Neuronal stem cell (in vitro differentiated cells): ENCODE results near the gene SCGN.

ENCODE experiments used
- DNase-seq: peaks from one replicate; pipeline ENCODE4 v3.0.0-alpha.2; 2013; ENCODE audit warnings: low spot score
- H2AFZ ChIP-seq: one replicate; pipeline ENCODE4 v1.6.1; 2013; ENCODE audit warnings: mild to moderate bottlenecking, low read length, inconsistent platforms
- H2AK5ac ChIP-seq: 2 replicates; pipeline ENCODE4 v1.6.1; 2013; ENCODE audit warnings: low read depth, mild to moderate bottlenecking, inconsistent platforms, low read length, moderate library complexity, mixed read lengths
- H2BK120ac ChIP-seq: 2 replicates; pipeline ENCODE4 v1.6.1; 2013; ENCODE audit warnings: low read depth, mild to moderate bottlenecking, inconsistent platforms, low read length, moderate library complexity, mixed read lengths
- H2BK12ac ChIP-seq: one replicate; pipeline ENCODE4 v1.6.1; 2013; ENCODE audit warnings: low read length, inconsistent platforms
- H2BK15ac ChIP-seq: 2 replicates; pipeline ENCODE4 v1.6.1; 2013; ENCODE audit warnings: mild to moderate bottlenecking, low read length, inconsistent platforms, mixed read lengths
- H2BK5ac ChIP-seq: one replicate; pipeline ENCODE4 v1.6.1; 2013; ENCODE audit warnings: inconsistent platforms, mild to moderate bottlenecking, low read length, moderate library complexity
- H3K14ac ChIP-seq: one replicate; pipeline ENCODE4 v1.6.1; 2013; ENCODE audit warnings: low read length, inconsistent platforms
- H3K18ac ChIP-seq: 2 replicates; pipeline ENCODE4 v1.6.1; 2013; ENCODE audit warnings: low read length, inconsistent platforms
- H3K23ac ChIP-seq: 2 replicates; pipeline ENCODE4 v1.6.1; 2013; ENCODE audit warnings: low read depth, mild to moderate bottlenecking, mixed read lengths, low read length, inconsistent platforms; ENCODE audit not compliant: poor library complexity
- H3K27ac ChIP-seq: replicated peaks from 3 replicates; pipeline ENCODE4 v1.5.1; 2013; ENCODE audit warnings: low read length, inconsistent platforms
- H3K27me3 ChIP-seq, 3 experiments: 2 replicates each; pipeline ENCODE4 v1.6.1; 2013; ENCODE audit warnings: low read length in 3 of 3, mild to moderate bottlenecking in 2 of 3, inconsistent platforms in 1 of 3, low read depth in 1 of 3, mixed read lengths in 1 of 3, moderate library complexity in 1 of 3; ENCODE audit not compliant: control insufficient read depth in 3 of 3, insufficient read depth in 3 of 3
- H3K36me3 ChIP-seq, 2 donors: replicated peaks in 1 of 2; 2 replicates each; pipeline ENCODE4 v1.6.1; 2013; ENCODE audit warnings: low read length in 2 of 2; ENCODE audit not compliant: control insufficient read depth in 2 of 2, insufficient read depth in 2 of 2
- H3K4ac ChIP-seq: 2 replicates; pipeline ENCODE4 v1.6.1; 2013; ENCODE audit warnings: inconsistent platforms, mild to moderate bottlenecking, low read length, moderate library complexity
- H3K4me1 ChIP-seq, 2 donors: 1 replicate in 1 of 2; 2 replicates in 1 of 2; pipeline ENCODE4 v1.6.1; 2013; ENCODE audit warnings: low read length in 2 of 2, low read depth in 1 of 2; ENCODE audit not compliant: control insufficient read depth in 2 of 2, insufficient read depth in 1 of 2
- H3K4me2 ChIP-seq: one replicate; pipeline ENCODE4 v1.6.1; 2013; ENCODE audit warnings: mild to moderate bottlenecking, low read length, inconsistent platforms; ENCODE audit not compliant: insufficient read depth, poor library complexity, severe bottlenecking
- H3K4me3 ChIP-seq, 2 donors: 2 replicates each; pipeline ENCODE4 v1.5.1; 2013; ENCODE audit warnings: low read length in 2 of 2, mild to moderate bottlenecking in 2 of 2, inconsistent platforms in 1 of 2, moderate library complexity in 1 of 2
- H3K79me1 ChIP-seq: one replicate; pipeline ENCODE4 v1.6.1; 2013; ENCODE audit warnings: low read depth, mild to moderate bottlenecking, inconsistent platforms, low read length, moderate library complexity
- H3K9ac ChIP-seq: one replicate; pipeline ENCODE4 v1.6.1; 2013; ENCODE audit warnings: mild to moderate bottlenecking, low read depth, low read length, inconsistent platforms; ENCODE audit not compliant: poor library complexity
- H3K9me3 ChIP-seq, 2 donors: replicated peaks in 1 of 2; 2 replicates each; pipeline versions ENCODE3 to v1.6.1; 2013; ENCODE audit warnings: low read length in 2 of 2, mild to moderate bottlenecking in 2 of 2, inconsistent platforms in 1 of 2, low read depth in 1 of 2, mixed read lengths in 1 of 2, moderate library complexity in 1 of 2; ENCODE audit not compliant: control insufficient read depth in 2 of 2, insufficient read depth in 1 of 2
- H4K8ac ChIP-seq: one replicate; pipeline ENCODE4 v1.6.1; 2013; ENCODE audit warnings: low read depth, mild to moderate bottlenecking, inconsistent platforms, low read length, moderate library complexity
- H4K91ac ChIP-seq: one replicate; pipeline ENCODE4 v1.6.1; 2013; ENCODE audit warnings: low read length, low read depth, mild to moderate bottlenecking, inconsistent platforms; ENCODE audit not compliant: poor library complexity
- WGBS, 2 donors: extraction: QIAGEN DNeasy Blood & Tissue Kit; methylation state at CpG; one replicate each; pipeline ENCODE4 v1.1.7; 2013; ENCODE audit warnings: missing lambda C conversion rate in 2 of 2, mixed read lengths in 1 of 2; ENCODE audit not compliant: insufficient read length in 2 of 2, insufficient replicate concordance in 1 of 2; ENCODE audit errors: extremely low coverage in 2 of 2; 5-methylcytosine and 5-hydroxymethylcytosine counted together

Gene SCGN

DNA sequence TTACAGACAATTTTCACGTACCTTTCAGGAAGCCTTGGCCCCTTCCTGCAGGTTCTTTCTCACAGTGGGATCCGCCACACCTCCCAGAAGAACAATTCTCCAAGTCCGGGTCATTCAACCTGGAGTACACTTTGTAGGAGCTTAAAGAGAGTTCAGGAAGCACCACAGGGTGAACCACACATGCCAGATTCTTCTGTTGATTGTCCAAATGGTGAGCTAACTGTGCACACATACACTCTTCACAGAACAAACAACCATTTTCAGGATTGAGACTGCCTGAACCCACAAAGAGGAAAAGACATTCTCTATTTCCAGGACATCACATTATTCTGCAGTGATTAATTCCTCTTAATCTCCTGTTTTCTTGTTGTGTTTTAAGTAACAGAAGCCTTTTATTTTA is 51.0 kb downstream of the SCGN start:
- no peak overlapping the region for H2BK12ac ChIP-seq
- H3K27me3 ChIP-seq: peaks cover 0 to 2% (median 0%) of the 10 kb centered on the region in 3 experiments
- no peak overlapping the region for H2BK120ac ChIP-seq
- no peak overlapping the region for H3K4ac ChIP-seq
- no CpG with 5 or more reads among the region's 3 CpGs for WGBS, 2 donors
- no peak overlapping the region for H4K8ac ChIP-seq
- H3K4me3 ChIP-seq: no peak overlapping the region
- no peak overlapping the region for H3K27ac ChIP-seq
- no peaks in the 10 kb centered on the region for H3K4me1 ChIP-seq
- DNase-seq: no peak
- no peak overlapping the region for H2AFZ ChIP-seq
- H3K9me3 ChIP-seq: no peaks in the 10 kb centered on the region
- H3K18ac ChIP-seq: no peak overlapping the region
- H3K23ac ChIP-seq: no peak overlapping the region
- no peak overlapping the region for H3K9ac ChIP-seq
- H4K91ac ChIP-seq: no peak overlapping the region
- no peak overlapping the region for H3K4me2 ChIP-seq
- no peak overlapping the region for H3K14ac ChIP-seq
- no peak overlapping the region for H2BK15ac ChIP-seq
- no peaks in the 10 kb centered on the region for H3K79me1 ChIP-seq
- no peak overlapping the region for H2BK5ac ChIP-seq
- no peak overlapping the region for H2AK5ac ChIP-seq
- no peaks in the 10 kb centered on the region for H3K36me3 ChIP-seq

DNA sequence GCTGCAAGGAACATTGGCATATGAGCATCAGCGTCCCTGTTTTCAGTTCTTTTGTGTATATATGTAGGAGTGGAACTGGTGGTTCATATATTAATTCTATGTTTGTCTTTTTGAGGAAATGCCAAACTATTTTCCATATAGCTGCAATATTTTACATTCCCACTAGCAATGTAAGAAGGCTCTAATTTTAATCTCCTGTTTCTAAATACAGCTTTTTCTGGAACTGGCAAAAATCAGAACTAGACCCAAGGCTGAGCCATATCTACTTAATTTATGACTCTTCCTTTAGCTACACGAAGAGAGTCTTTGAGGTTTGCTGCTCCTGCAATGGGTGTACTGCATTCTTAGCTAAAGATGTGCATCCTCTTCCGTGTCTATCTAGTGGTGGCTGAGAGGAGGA is 52.0 kb downstream of the SCGN start:
- DNase-seq: no peak
- no peak overlapping the region for H2AFZ ChIP-seq
- H2BK120ac ChIP-seq: no peak overlapping the region
- H3K4me1 ChIP-seq: no peaks in the 10 kb centered on the region
- H3K79me1 ChIP-seq: no peaks in the 10 kb centered on the region
- H2AK5ac ChIP-seq: no peak overlapping the region
- H2BK12ac ChIP-seq: no peak overlapping the region
- no peak overlapping the region for H3K4me2 ChIP-seq
- H3K36me3 ChIP-seq: no peaks in the 10 kb centered on the region
- no peaks in the 10 kb centered on the region for H3K9me3 ChIP-seq
- no peak overlapping the region for H3K4ac ChIP-seq
- H3K27me3 ChIP-seq: peaks cover 0 to 2% (median 0%) of the 10 kb centered on the region in 3 experiments
- H2BK5ac ChIP-seq: no peak overlapping the region
- no CpG with 5 or more reads among the region's 3 CpGs for WGBS, 2 donors
- H4K8ac ChIP-seq: no peak overlapping the region
- no peak overlapping the region for H3K4me3 ChIP-seq
- no peak overlapping the region for H4K91ac ChIP-seq
- H3K14ac ChIP-seq: no peak overlapping the region
- H3K27ac ChIP-seq: no peak overlapping the region
- H2BK15ac ChIP-seq: no peak overlapping the region
- no peak overlapping the region for H3K18ac ChIP-seq
- H3K9ac ChIP-seq: no peak overlapping the region
- no peak overlapping the region for H3K23ac ChIP-seq

DNA sequence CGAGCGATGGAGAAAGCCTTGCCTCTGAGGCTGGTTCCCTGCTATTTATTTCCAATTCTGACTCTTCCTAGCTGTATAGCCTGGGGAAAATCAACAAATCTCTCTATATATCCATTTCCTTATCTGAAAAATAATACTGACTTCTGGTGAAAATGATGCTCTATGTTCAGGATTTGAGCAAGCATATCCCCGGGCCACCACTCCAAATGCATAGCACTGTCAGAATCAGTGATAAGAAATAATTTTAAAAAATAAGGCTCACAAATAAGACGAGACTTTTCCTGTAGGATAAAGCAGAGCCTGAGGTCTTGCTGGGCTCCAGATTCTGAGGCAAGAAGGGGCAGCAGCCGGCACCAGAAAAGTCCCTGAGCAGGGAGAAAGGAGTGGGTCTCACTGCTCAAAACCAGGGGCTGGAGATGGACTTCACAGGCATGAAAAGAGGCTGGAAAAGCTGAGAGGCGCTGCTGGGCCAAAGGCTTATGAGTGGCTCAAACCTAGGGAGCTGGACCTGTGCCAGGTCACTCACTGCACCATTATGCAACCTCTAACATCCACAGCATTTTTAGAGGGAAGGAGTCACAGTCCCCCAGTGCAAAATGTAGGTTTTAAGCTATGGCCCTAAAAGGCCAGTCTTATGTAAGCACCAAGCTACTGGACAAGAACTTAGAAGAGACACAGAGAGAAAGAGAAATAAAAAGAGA is 54.4 kb downstream of the SCGN start:
- H3K4me3 ChIP-seq: no peak overlapping the region
- H3K18ac ChIP-seq: no peak overlapping the region
- no peak overlapping the region for H4K91ac ChIP-seq
- H3K4me1 ChIP-seq: no peaks in the 10 kb centered on the region
- no peak overlapping the region for H3K14ac ChIP-seq
- no peaks in the 10 kb centered on the region for H3K79me1 ChIP-seq
- H3K4ac ChIP-seq: no peak overlapping the region
- H3K27me3 ChIP-seq: peaks cover 0 to 2% (median 0%) of the 10 kb centered on the region in 3 experiments
- H2BK5ac ChIP-seq: no peak overlapping the region
- no peak overlapping the region for H3K27ac ChIP-seq
- H2BK120ac ChIP-seq: no peak overlapping the region
- no peak overlapping the region for H2BK15ac ChIP-seq
- H2BK12ac ChIP-seq: no peak overlapping the region
- H3K4me2 ChIP-seq: no peak overlapping the region
- H3K9me3 ChIP-seq: no peaks in the 10 kb centered on the region
- no peak for DNase-seq
- H3K9ac ChIP-seq: no peak overlapping the region
- no peak overlapping the region for H2AK5ac ChIP-seq
- no peak overlapping the region for H3K23ac ChIP-seq
- no peak overlapping the region for H4K8ac ChIP-seq
- no CpG with 5 or more reads among the region's 6 CpGs for WGBS, 2 donors
- H2AFZ ChIP-seq: no peak overlapping the region
- no peaks in the 10 kb centered on the region for H3K36me3 ChIP-seq

DNA sequence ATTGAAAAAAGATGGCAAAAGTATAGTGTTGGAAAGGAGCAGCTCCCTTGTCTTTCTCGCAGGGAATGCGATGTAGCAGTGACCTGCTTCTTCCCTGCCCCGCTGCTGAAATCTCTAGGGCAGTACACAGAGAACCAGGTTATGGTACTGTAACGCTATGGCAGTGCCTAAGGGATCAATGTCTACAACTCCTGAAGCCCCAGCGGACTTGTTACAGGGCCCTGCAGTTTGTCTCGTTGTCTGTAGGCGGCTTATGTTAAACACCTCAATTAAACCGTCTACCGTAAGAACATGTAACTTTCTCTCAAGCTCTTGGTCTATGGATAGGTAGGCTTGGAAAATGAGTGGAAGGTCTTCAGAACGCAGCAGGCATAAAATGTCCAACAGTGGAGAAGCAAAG is 57.7 kb downstream of the SCGN start:
- H2AK5ac ChIP-seq: peak overlapping the region; percentile 28
- H3K79me1 ChIP-seq: no peaks in the 10 kb centered on the region
- no peaks in the 10 kb centered on the region for H3K36me3 ChIP-seq
- no peak overlapping the region for H3K23ac ChIP-seq
- H3K4ac ChIP-seq: no peak overlapping the region
- no peak overlapping the region for H4K8ac ChIP-seq
- peaks cover 0 to 3% of the 10 kb centered on the region in 2 donors for H3K4me1 ChIP-seq
- no peak overlapping the region for H3K27ac ChIP-seq
- DNase-seq: no peak
- H2AFZ ChIP-seq: no peak overlapping the region
- no CpG with 5 or more reads among the region's 10 CpGs for WGBS, 2 donors
- no peak overlapping the region for H3K18ac ChIP-seq
- H2BK12ac ChIP-seq: no peak overlapping the region
- no peak overlapping the region for H2BK15ac ChIP-seq
- peaks cover 0 to 2% (median 0%) of the 10 kb centered on the region in 3 experiments for H3K27me3 ChIP-seq
- no peak overlapping the region for H4K91ac ChIP-seq
- no peak overlapping the region for H2BK120ac ChIP-seq
- H3K14ac ChIP-seq: no peak overlapping the region
- H2BK5ac ChIP-seq: no peak overlapping the region
- no peaks in the 10 kb centered on the region for H3K9me3 ChIP-seq
- no peak overlapping the region for H3K4me3 ChIP-seq
- H3K9ac ChIP-seq: no peak overlapping the region
- H3K4me2 ChIP-seq: no peak overlapping the region
